Measurements from ENCODE around the gene FAM20C.

The FAM20C gene

GRCh38 chr7:256461-256940 lies 64.1 kb downstream of the FAM20C start:
- peak overlapping the region in 2 of 10 experiments; percentile 10 to 24; a peak in 1 of 20 replicates for H3K4me3 ChIP-seq
- H3K36me3 ChIP-seq: peaks cover 83 to 100% (median 99%) of the 10 kb centered on the region in 11 experiments
- no peaks in the 10 kb centered on the region for H3K27me3 ChIP-seq
- no peak for TF ChIP-seq Cebpa-rat (IDR thresholded peaks at IDR 0.05)
- no peak overlapping the region for H3K4me2 ChIP-seq
- no peak overlapping the region for H3K9ac ChIP-seq
- no peak overlapping the region for H3K27ac ChIP-seq
- no peaks in the 10 kb centered on the region for H3K4me1 ChIP-seq
- peaks cover 73 to 100% (median 90%) of the 10 kb centered on the region in 11 experiments for H3K9me3 ChIP-seq (replicated peaks in 1 of 11)
- peaks cover 0 to 24% (median 0%) of the 10 kb centered on the region in 11 experiments; a peak in 4 of 22 replicates for H4K20me1 ChIP-seq

- H3K4me1 ChIP-seq: peaks cover 0 to under 1% (median 0%) of the 10 kb centered on the region in 10 experiments; a peak in 2 of 20 replicates
- no peak overlapping the region for H3K27ac ChIP-seq
- H3K27me3 ChIP-seq: no peaks in the 10 kb centered on the region
- no peak overlapping the region for H3K9ac ChIP-seq
- peaks cover 87 to 100% (median 97%) of the 10 kb centered on the region in 11 experiments for H3K36me3 ChIP-seq
- peaks cover 0 to 19% (median 0%) of the 10 kb centered on the region in 11 experiments; a peak in 3 of 22 replicates for H4K20me1 ChIP-seq
- H3K4me3 ChIP-seq: 0 out of 20 replicates have a peak overlapping the region, but pooled peaks of 1 of the 10 experiments have one; percentile 11
- H3K4me2 ChIP-seq: no peak overlapping the region
- H3K9me3 ChIP-seq (replicated peaks in 1 of 11): peaks cover 79 to 100% (median 95%) of the 10 kb centered on the region in 11 experiments
- no peak for TF ChIP-seq Cebpa-rat (IDR thresholded peaks at IDR 0.05)
Measured at GRCh38 chr7:256981-257646, 64.7 kb downstream of the FAM20C start.

DNA sequence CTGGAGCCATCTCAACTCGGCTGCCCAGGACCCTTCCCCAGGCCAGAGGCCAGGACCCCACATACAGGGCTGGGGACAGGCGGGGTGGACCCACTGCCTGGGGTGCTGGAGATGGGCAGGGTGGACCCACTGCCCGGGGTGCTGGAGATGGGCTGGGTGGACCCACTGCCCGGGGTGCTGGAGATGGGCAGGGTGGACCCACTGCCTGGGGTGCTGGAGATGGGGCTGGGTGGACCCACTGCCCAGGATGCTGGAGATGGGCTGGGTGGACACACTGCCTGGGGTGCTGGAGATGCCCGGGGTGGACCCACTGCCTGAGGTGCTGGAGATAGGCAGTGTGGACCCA lies 65.2 kb downstream of the FAM20C start:
- peaks cover 84 to 99% (median 92%) of the 10 kb centered on the region in 11 experiments for H3K36me3 ChIP-seq

DNA sequence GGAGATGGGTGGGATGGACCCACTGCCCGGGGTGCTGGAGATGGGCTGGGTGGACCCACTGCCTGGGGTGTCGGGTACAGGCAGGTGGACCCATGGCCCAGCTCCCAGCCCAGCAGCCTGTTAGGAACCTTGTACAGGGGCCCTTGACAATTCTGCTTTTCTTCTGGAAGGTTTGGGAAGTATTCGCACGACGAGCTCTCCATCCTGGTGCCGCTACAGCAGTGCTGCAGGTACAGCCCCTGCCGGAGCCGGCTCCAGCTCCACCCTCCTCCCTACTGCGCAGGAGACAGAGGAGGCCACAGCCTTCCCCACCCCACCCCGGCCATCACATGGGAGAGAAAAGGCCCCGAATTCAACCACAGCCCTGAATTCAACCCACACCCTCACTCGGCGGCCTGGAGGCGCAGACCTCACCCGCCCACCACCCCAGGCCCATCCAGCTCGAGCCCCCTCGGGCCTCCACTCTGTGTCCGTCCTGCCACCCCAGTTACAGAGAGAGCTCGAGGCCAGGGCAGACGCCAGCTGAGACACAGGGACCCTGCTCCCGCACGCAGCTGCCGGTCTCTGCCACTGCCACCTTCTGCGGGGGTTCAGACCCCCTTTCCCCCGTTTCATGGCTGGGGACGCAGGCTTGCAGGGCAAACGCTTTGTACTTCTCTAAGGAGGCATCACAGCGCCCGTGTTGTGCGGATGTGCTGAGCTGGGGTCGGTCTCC lies 66.3 kb downstream of the FAM20C start:
- Histone ChIP-seq H4K20me1 (peaks cover 0 to 7% (median 0%) of the 10 kb centered on the region in 11 experiments; a peak in 2 of 22 replicates), H3K9ac (no peak overlapping the region), H3K27ac (no peak overlapping the region), H3K4me1 (peaks cover 0 to 7% (median 0%) of the 10 kb centered on the region in 10 experiments; a peak in 2 of 20 replicates), H3K4me2 (no peak overlapping the region), H3K27me3 (no peaks in the 10 kb centered on the region), H3K9me3 (replicated peaks in 1 of 11) (peaks cover 88 to 94% (median 93%) of the 10 kb centered on the region in 11 experiments), H3K4me3 (peak overlapping the region in 2 of 10 experiments; percentile 6 to 35; a peak in 1 of 20 replicates), H3K36me3 (peaks cover 76 to 90% (median 82%) of the 10 kb centered on the region in 11 experiments)
- no peak for TF ChIP-seq Cebpa-rat (IDR thresholded peaks at IDR 0.05)

More for the DNA sequence above, 65.2 kb downstream of the FAM20C start:
- 0 out of 20 replicates have a peak overlapping the region, but pooled peaks of 1 of the 10 experiments have one; percentile 11 for H3K4me3 ChIP-seq
- H4K20me1 ChIP-seq: peaks cover 0 to 14% (median 0%) of the 10 kb centered on the region in 11 experiments; a peak in 3 of 22 replicates
- H3K9ac ChIP-seq: no peak overlapping the region
- H3K4me1 ChIP-seq: peaks cover 0 to 5% (median 0%) of the 10 kb centered on the region in 10 experiments; a peak in 2 of 20 replicates
- H3K27me3 ChIP-seq: no peaks in the 10 kb centered on the region
- peaks cover 84 to 100% (median 98%) of the 10 kb centered on the region in 11 experiments for H3K9me3 ChIP-seq (replicated peaks in 1 of 11)
- no peak for TF ChIP-seq Cebpa-rat (IDR thresholded peaks at IDR 0.05)
- no peak overlapping the region for H3K4me2 ChIP-seq
- H3K27ac ChIP-seq: no peak overlapping the region

GRCh38 chr7:259191-259505 lies 66.8 kb downstream of the FAM20C start:
- H3K4me2 ChIP-seq: no peak overlapping the region
- TF ChIP-seq Cebpa-rat (IDR thresholded peaks at IDR 0.05): no peak
- peaks cover 72 to 85% (median 77%) of the 10 kb centered on the region in 11 experiments for H3K36me3 ChIP-seq
- no peak overlapping the region for H3K27ac ChIP-seq
- H4K20me1 ChIP-seq: peaks cover 0 to 4% (median 0%) of the 10 kb centered on the region in 11 experiments; a peak in 2 of 22 replicates
- H3K9me3 ChIP-seq (replicated peaks in 1 of 11): peaks cover 86 to 94% (median 87%) of the 10 kb centered on the region in 11 experiments
- H3K27me3 ChIP-seq: no peaks in the 10 kb centered on the region
- peaks cover 0 to 9% (median 0%) of the 10 kb centered on the region in 10 experiments; a peak in 6 of 20 replicates for H3K4me1 ChIP-seq
- H3K9ac ChIP-seq: no peak overlapping the region
- 0 out of 20 replicates have a peak overlapping the region, but pooled peaks of 2 of the 10 experiments have one; percentile 6 to 28 for H3K4me3 ChIP-seq

DNA sequence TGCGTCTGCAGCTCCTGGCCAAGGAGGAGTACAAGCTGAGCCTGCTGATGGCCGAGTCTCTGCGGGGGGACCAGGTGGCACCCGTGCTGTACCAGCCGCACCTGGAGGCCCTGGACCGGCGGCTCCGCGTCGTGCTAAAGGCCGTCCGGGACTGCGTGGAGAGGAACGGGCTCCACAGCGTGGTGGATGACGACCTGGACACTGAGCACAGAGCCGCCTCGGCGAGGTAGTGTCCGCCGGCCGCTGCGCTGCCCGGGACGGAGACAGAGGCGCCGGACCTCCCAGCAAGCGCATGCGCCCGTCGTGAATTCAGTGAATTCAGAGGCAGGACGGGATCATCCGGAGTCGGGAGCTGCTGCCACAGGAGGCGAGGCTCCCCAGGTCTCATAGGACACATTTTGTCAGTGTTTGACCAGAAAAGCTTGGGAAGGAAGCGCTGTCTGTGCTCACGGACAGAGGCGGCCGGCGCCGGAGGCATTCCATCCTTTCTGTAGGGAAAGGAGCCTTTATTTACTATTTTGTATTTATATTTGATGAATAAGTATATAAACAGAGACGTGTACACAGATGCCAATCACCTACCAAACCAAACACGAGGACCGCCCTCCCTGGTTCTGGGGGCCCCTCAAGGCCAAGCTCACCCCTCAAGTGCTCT lies 67.5 kb downstream of the FAM20C start:
- H3K9me3 ChIP-seq (replicated peaks in 1 of 11): peaks cover 80 to 91% (median 80%) of the 10 kb centered on the region in 11 experiments
- TF ChIP-seq Cebpa-rat (IDR thresholded peaks at IDR 0.05): no peak
- no peak overlapping the region for H3K4me2 ChIP-seq

DNA sequence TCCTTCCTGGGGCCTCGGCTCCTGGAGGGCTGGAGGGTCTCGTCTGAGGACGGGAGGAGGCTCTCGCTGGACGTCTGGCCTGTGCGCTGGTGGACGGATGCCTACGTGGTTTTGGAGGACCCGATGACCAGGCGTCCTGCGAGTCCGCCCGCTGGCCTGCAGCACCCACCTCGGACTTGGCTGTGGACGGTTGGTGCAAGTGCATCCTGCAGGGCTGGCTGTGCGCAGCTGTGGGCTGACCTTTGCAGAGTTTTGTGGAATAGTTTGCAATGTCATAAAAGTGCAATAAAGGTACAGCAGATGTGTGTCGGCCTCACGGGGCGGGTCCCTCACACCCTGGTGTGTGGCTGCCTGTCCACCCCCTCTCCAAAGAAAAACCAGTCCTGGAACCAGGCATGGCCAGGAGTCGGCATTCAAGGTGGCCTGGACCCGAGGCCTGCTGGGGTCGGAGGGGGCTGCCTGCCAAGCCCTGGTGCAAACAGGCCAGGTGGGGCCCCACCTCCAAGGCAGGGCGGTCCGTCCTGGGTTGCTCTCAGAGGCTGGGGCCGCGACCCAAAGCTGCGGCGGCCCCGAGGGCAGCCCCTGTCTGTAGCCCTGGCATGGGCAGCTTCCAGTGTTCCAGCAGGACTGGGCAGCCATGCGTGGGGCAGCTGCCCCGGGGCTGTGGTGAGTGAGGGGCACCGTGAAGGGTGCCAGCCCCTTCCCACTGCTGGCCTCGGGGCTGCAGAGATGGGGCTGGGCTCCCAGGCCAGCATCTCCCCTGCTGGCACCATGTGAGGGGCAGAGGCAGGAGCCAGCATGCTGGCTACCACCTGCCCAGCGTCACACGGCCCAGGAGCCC lies 68.3 kb downstream of the FAM20C start:
- H3K9me3 ChIP-seq (replicated peaks in 1 of 11): peaks cover 72 to 83% (median 72%) of the 10 kb centered on the region in 11 experiments
- TF ChIP-seq Cebpa-rat (IDR thresholded peaks at IDR 0.05): no peak
- peaks cover 57 to 70% (median 62%) of the 10 kb centered on the region in 11 experiments for H3K36me3 ChIP-seq
- no peak overlapping the region for H3K9ac ChIP-seq
- H3K4me2 ChIP-seq: no peak overlapping the region
- H3K27ac ChIP-seq: no peak overlapping the region
- no peaks in the 10 kb centered on the region for H3K27me3 ChIP-seq
- H4K20me1 ChIP-seq: peaks cover 0 to 9% (median 0%) of the 10 kb centered on the region in 11 experiments; a peak in 3 of 22 replicates
- peak overlapping the region in 7 of 10 experiments; percentile 8 to 52 (median 24); a peak in 9 of 20 replicates for H3K4me3 ChIP-seq
- peaks cover 0 to 16% (median 4%) of the 10 kb centered on the region in 10 experiments; a peak in 7 of 20 replicates for H3K4me1 ChIP-seq

More for the DNA sequence above, 67.5 kb downstream of the FAM20C start:
- Histone ChIP-seq H3K4me1 (peaks cover 0 to 16% (median 4%) of the 10 kb centered on the region in 10 experiments; a peak in 7 of 20 replicates), H3K27ac (no peak overlapping the region), H3K9ac (no peak overlapping the region), H3K4me3 (peak overlapping the region in 5 of 10 experiments; percentile 6 to 52 (median 40); a peak in 6 of 20 replicates), H4K20me1 (peaks cover 0 to 9% (median 0%) of the 10 kb centered on the region in 11 experiments; a peak in 3 of 22 replicates), H3K36me3 (peaks cover 65 to 78% (median 70%) of the 10 kb centered on the region in 11 experiments), H3K27me3 (no peaks in the 10 kb centered on the region)
